B cell (primary cell): ENCODE data around the gene MAGI2. TPM values are rescaled to one million over a fixed set of nuclear protein-coding genes. Genes with fewer than 3 reads are reported as not detected.

Experiments used
- ATAC-seq: fragments of 200-7000 bp; cut with Tn5 transposase; one replicate; pipeline ENCODE4 v1.10.0; 2021; ENCODE audit warnings: low read depth, mild to moderate bottlenecking, moderate number of reproducible peaks, moderate library complexity
- CTCF ChIA-PET: fragments of 350-600 bp; sonication (Branson Sonifier 250); formaldehyde crosslinking; loops from one replicate; lab custom pipeline; 2021; ENCODE audit warnings: antibody characterized with exemption, inconsistent platforms; lab: Charles Lee
- POLR2A ChIA-PET: fragments of 350-600 bp; sonication (Branson Sonifier 250); formaldehyde crosslinking; loops from one replicate; lab custom pipeline; 2021; ENCODE audit warnings: antibody characterized with exemption; lab: Charles Lee
- DNase-seq: peaks from one replicate; pipeline ENCODE4 v3.0.0; 2013
- H2AFZ ChIP-seq: 2 replicates; pipeline ENCODE4 v1.6.1; 2012; ENCODE audit warnings: mild to moderate bottlenecking, low read depth, low read length; ENCODE audit not compliant: insufficient read depth, poor library complexity, severe bottlenecking
- H3K27ac ChIP-seq, 2 donors: 1 replicate in 1 of 2; 2 replicates in 1 of 2; pipeline ENCODE4 v1.5.1; 2012 to 2013; ENCODE audit warnings: low read length in 2 of 2, mild to moderate bottlenecking in 2 of 2, moderate library complexity in 1 of 2
- H3K27me3 ChIP-seq, 4 experiments: fragments of 200-600 bp in 1 of 4; sonication (generic) in 1 of 4; replicated peaks in 1 of 4; 1 replicate in 2 of 4; 2 replicates in 2 of 4; pipeline versions ENCODE4 v1.6.1 to v1.7.0; 2013 to 2016; ENCODE audit warnings: low read length in 3 of 4, mild to moderate bottlenecking in 2 of 4, mixed read lengths in 1 of 4, moderate library complexity in 1 of 4; ENCODE audit not compliant: insufficient read depth in 4 of 4, control insufficient read depth in 3 of 4; ENCODE audit errors: control extremely low read depth in 1 of 4
- H3K36me3 ChIP-seq, 2 experiments: replicated peaks in 1 of 2; 1 replicate in 1 of 2; 2 replicates in 1 of 2; pipeline versions ENCODE4 v1.6.1 to v1.7.1; 2013; ENCODE audit warnings: low read length in 1 of 2; ENCODE audit not compliant: insufficient read depth in 2 of 2, control insufficient read depth in 1 of 2; ENCODE audit errors: control extremely low read depth in 1 of 2, extremely low read depth in 1 of 2
- H3K4me1 ChIP-seq, 2 donors: fragments of 200-600 bp in 1 of 2; sonication (generic) in 1 of 2; 1 replicate in 1 of 2; 2 replicates in 1 of 2; pipeline versions ENCODE4 v1.5.1 to v1.6.1; 2013 to 2017; ENCODE audit warnings: low read length in 2 of 2; ENCODE audit not compliant: control insufficient read depth in 2 of 2, insufficient read depth in 2 of 2
- H3K4me2 ChIP-seq: replicated peaks from 2 replicates; pipeline ENCODE3; 2012; ENCODE audit warnings: mild to moderate bottlenecking, low read depth, low read length; ENCODE audit not compliant: poor library complexity, severe bottlenecking
- H3K4me3 ChIP-seq, 5 experiments: fragments of 200-600 bp in 1 of 5; sonication (generic) in 1 of 5; 1 replicate in 3 of 5; 2 replicates in 2 of 5; pipeline versions ENCODE4 v1.5.1 to v1.7.0; 2011 to 2016; ENCODE audit warnings: low read length in 4 of 5, mild to moderate bottlenecking in 4 of 5, low read depth in 2 of 5, control low read depth in 1 of 5, moderate library complexity in 1 of 5; ENCODE audit not compliant: insufficient read depth in 1 of 5; ENCODE audit errors: control extremely low read depth in 1 of 5, extremely low read depth in 1 of 5
- H3K79me2 ChIP-seq: fragments of 200-600 bp; sonication (generic); one replicate; pipeline ENCODE4 v1.6.0; 2016; ENCODE audit warnings: low read length; ENCODE audit not compliant: control insufficient read depth, insufficient read depth
- H3K9ac ChIP-seq: fragments of 200-600 bp; sonication (generic); 2 replicates; pipeline ENCODE4 v1.6.1; 2017; ENCODE audit warnings: mild to moderate bottlenecking, low read length, moderate library complexity
- H3K9me3 ChIP-seq, 3 donors: one replicate each; pipeline versions ENCODE4 v1.6.1 to v1.7.1; 2013; ENCODE audit warnings: low read length in 2 of 3; ENCODE audit not compliant: control insufficient read depth in 2 of 3, insufficient read depth in 1 of 3; ENCODE audit errors: control extremely low read depth in 1 of 3
- H4K20me1 ChIP-seq: 2 replicates; pipeline ENCODE4 v1.6.0; 2012; ENCODE audit warnings: mild to moderate bottlenecking, low read length; ENCODE audit not compliant: insufficient read depth, control insufficient read depth, poor library complexity, severe bottlenecking
- H3K27ac Mint-ChIP-seq: one replicate; pipeline ENCODE4 v1.8.0; 2021; ENCODE audit warnings: mixed read lengths
- H3K27me3 Mint-ChIP-seq: one replicate; pipeline ENCODE4 v1.8.0; 2021; ENCODE audit warnings: mixed read lengths
- H3K4me1 Mint-ChIP-seq: one replicate; pipeline ENCODE4 v1.8.0; 2021; ENCODE audit warnings: mixed read lengths
- H3K4me3 Mint-ChIP-seq: one replicate; pipeline ENCODE4 v1.8.0; 2021; ENCODE audit warnings: mixed read lengths
- H3K9me3 Mint-ChIP-seq: one replicate; pipeline ENCODE4 v1.8.0; 2022; ENCODE audit warnings: mixed read lengths; ENCODE audit not compliant: insufficient read depth
- CTCF ChIP-seq: fragments of 200-600 bp; IDR thresholded peaks from one replicate; pipeline ENCODE4 v1.8.0; 2022; ENCODE audit warnings: antibody characterized with exemption, mild to moderate bottlenecking
- EZH2 ChIP-seq: IDR thresholded peaks from 2 replicates; pipeline ENCODE4 v1.6.1; 2012; ENCODE audit warnings: borderline replicate concordance, low read depth, mild to moderate bottlenecking, moderate library complexity, low read length; ENCODE audit not compliant: insufficient read depth, poor library complexity, severe bottlenecking
- WGBS: methylation state at CpG from one replicate; pipeline ENCODE4 v1.1.5; 2013; ENCODE audit warnings: missing lambda C conversion rate; ENCODE audit not compliant: insufficient coverage; 5-methylcytosine and 5-hydroxymethylcytosine counted together
- intact Hi-C: fragments of 100-400 bp; cut with micrococcal nuclease; formaldehyde crosslinking; loops from one replicate; pipeline ENCODE4 v1.10.0; 2022
- polyA plus RNA-seq: library from polyadenylated mRNA; depleted of rRNA; stranded (reverse); fragments of >200 nt; gene quantifications from 2 replicates; pipeline ENCODE4 v1.2.3, GENCODE V29; 2012
- total RNA-seq, 2 donors: library from RNA; stranded (reverse); fragments of 120-200 nt in 1 of 2; gene quantifications; 1 replicate in 1 of 2; 2 replicates in 1 of 2; pipeline versions ENCODE4 v1.2.3 to v1.2.4, GENCODE V29; 2013 to 2022

MAGI2 gene
- total and polyA plus RNA-seq, 2 donors (not counting 1 experiment from before 2014, with no cell fraction given) = 0.16 to 0.64 TPM

- Histone ChIP-seq H3K9me3 (no peaks in the 10 kb centered on the region), H3K4me1 (no peaks in the 10 kb centered on the region), H4K20me1 (no peaks in the 10 kb centered on the region), H3K27me3 (no peaks in the 10 kb centered on the region), H3K4me2 (no peak overlapping the region), H3K4me3 (no peak overlapping the region), H2AFZ (no peak overlapping the region), H3K9ac (no peak overlapping the region), H3K27ac (no peak overlapping the region), H3K36me3 (no peaks in the 10 kb centered on the region), H3K79me2 (no peaks in the 10 kb centered on the region)
- TF ChIP-seq CTCF = no peak
- TF ChIP-seq EZH2 = no peak
- POLR2A ChIA-PET = no interaction called here
- no peak for ATAC-seq
- Mint-ChIP-seq H3K27ac (no peak overlapping the region), H3K27me3 (no peaks in the 10 kb centered on the region), H3K4me3 (no peak overlapping the region), H3K4me1 (no peaks in the 10 kb centered on the region), H3K9me3 (peaks cover 5% of the 10 kb centered on the region)
- DNase-seq = no peak
- intact Hi-C loops = no loop called here
- CTCF ChIA-PET = no interaction called here
- no CpG with 5 or more reads among the region's 4 CpGs for WGBS
Observed at GRCh38 chr7:78265486-78265885, 1188.0 kb downstream of the MAGI2 start.

- Mint-ChIP-seq H3K9me3 (peaks cover 4% of the 10 kb centered on the region), H3K27ac (no peak overlapping the region), H3K4me3 (no peak overlapping the region), H3K27me3 (no peaks in the 10 kb centered on the region), H3K4me1 (no peaks in the 10 kb centered on the region)
- ATAC-seq = no peak
- ChIA-PET CTCF (no interaction called here), POLR2A (no interaction called here)
- H3K9me3 ChIP-seq = no peaks in the 10 kb centered on the region
- WGBS = no CpG with 5 or more reads among the region's 2 CpGs
- intact Hi-C loops = no loop called here
- no peaks in the 10 kb centered on the region for H3K79me2 ChIP-seq
- no peaks in the 10 kb centered on the region for H3K36me3 ChIP-seq
- TF ChIP-seq CTCF (no peak), EZH2 (no peak)
- H3K4me1 ChIP-seq = no peaks in the 10 kb centered on the region
- H4K20me1 ChIP-seq = no peaks in the 10 kb centered on the region
- no peak for DNase-seq
- no peak overlapping the region for H3K27ac ChIP-seq
- no peak overlapping the region for H2AFZ ChIP-seq
- H3K27me3 ChIP-seq = no peaks in the 10 kb centered on the region
- no peak overlapping the region for H3K4me3 ChIP-seq
- H3K9ac ChIP-seq = no peak overlapping the region
- no peak overlapping the region for H3K4me2 ChIP-seq
Observed at GRCh38 chr7:78265071-78265470, 1188.4 kb downstream of the MAGI2 start.
